ENCODE results near the gene SIGLEC5. TPM values are rescaled to one million over a fixed set of nuclear protein-coding genes. Genes with fewer than 3 reads are reported as not detected.

The SIGLEC5 gene
- total and polyA plus RNA-seq, 4 donors: 1.6 to 2.2 TPM; not detected in 2

GRCh38 chr19:51573331-51573730 is 56.9 kb downstream of the SIGLEC5 start:
- no peak overlapping the region for H3K4me3 ChIP-seq
- H3K27me3 ChIP-seq (ENCODE audit: control insufficient read depth in 3 of 3, insufficient read depth in 3 of 3, low read length in 2 of 3): peaks cover 0 to under 1% (median 0%) of the 10 kb centered on the region in 3 donors
- H3K9me3 ChIP-seq (ENCODE audit: control insufficient read depth in 4 of 4, insufficient read depth in 3 of 4, low read length in 3 of 4): no peaks in the 10 kb centered on the region
- 92 to 95% methylated on average over 3 of the region's 3 CpGs for WGBS, 2 donors
- ATAC-seq (ENCODE audit: insufficient read depth, low FRiP score) (no peak), DNase-seq (no peak)
- no peak overlapping the region for H3K9ac ChIP-seq (ENCODE audit: insufficient read depth in 1 of 2, low read length in 2 of 2)
- peaks cover 6 to 13% (median 11%) of the 10 kb centered on the region in 5 donors for H3K4me1 ChIP-seq (ENCODE audit: control insufficient read depth in 5 of 5, insufficient read depth in 5 of 5, low read length in 5 of 5)
- H3K27ac ChIP-seq (ENCODE audit: low read depth in 1 of 2, low read length in 1 of 2): no peak overlapping the region
- peaks cover 0 to 21% (median 11%) of the 10 kb centered on the region in 4 donors for H3K36me3 ChIP-seq (ENCODE audit: control insufficient read depth in 4 of 4, insufficient read depth in 4 of 4, low read length in 4 of 4)
- TF ChIP-seq CTCF (IDR thresholded peaks at IDR 0.05; ENCODE audit: control extremely low read depth, extremely low read depth): no peak

GRCh38 chr19:51572908-51573307 is 57.3 kb downstream of the SIGLEC5 start:
- ATAC-seq (ENCODE audit: insufficient read depth, low FRiP score) (no peak), DNase-seq (no peak)
- Histone ChIP-seq H3K27ac (ENCODE audit: low read depth in 1 of 2, low read length in 1 of 2) (no peak overlapping the region), H3K27me3 (ENCODE audit: control insufficient read depth in 3 of 3, insufficient read depth in 3 of 3, low read length in 2 of 3) (peaks cover 0 to 4% (median 0%) of the 10 kb centered on the region in 3 donors), H3K36me3 (ENCODE audit: control insufficient read depth in 4 of 4, insufficient read depth in 4 of 4, low read length in 4 of 4) (peaks cover 0 to 21% (median 11%) of the 10 kb centered on the region in 4 donors), H3K9me3 (ENCODE audit: control insufficient read depth in 4 of 4, insufficient read depth in 3 of 4, low read length in 3 of 4) (no peaks in the 10 kb centered on the region), H3K4me3 (no peak overlapping the region), H3K4me1 (ENCODE audit: control insufficient read depth in 5 of 5, insufficient read depth in 5 of 5, low read length in 5 of 5) (peaks cover 6 to 13% (median 11%) of the 10 kb centered on the region in 5 donors), H3K9ac (ENCODE audit: insufficient read depth in 1 of 2, low read length in 2 of 2) (no peak overlapping the region)
- WGBS, 2 donors: 99% methylated on average over 4 of the region's 4 CpGs
- no peak for TF ChIP-seq CTCF (IDR thresholded peaks at IDR 0.05; ENCODE audit: control extremely low read depth, extremely low read depth)

GRCh38 chr19:51572410-51572809 is 57.8 kb downstream of the SIGLEC5 start:
- Histone ChIP-seq H3K36me3 (ENCODE audit: control insufficient read depth in 4 of 4, insufficient read depth in 4 of 4, low read length in 4 of 4) (peaks cover 0 to 21% (median 11%) of the 10 kb centered on the region in 4 donors), H3K27me3 (ENCODE audit: control insufficient read depth in 3 of 3, insufficient read depth in 3 of 3, low read length in 2 of 3) (peaks cover 0 to 9% (median 0%) of the 10 kb centered on the region in 3 donors), H3K9ac (ENCODE audit: insufficient read depth in 1 of 2, low read length in 2 of 2) (no peak overlapping the region), H3K9me3 (ENCODE audit: control insufficient read depth in 4 of 4, insufficient read depth in 3 of 4, low read length in 3 of 4) (no peaks in the 10 kb centered on the region), H3K4me3 (no peak overlapping the region), H3K27ac (ENCODE audit: low read depth in 1 of 2, low read length in 1 of 2) (no peak overlapping the region), H3K4me1 (ENCODE audit: control insufficient read depth in 5 of 5, insufficient read depth in 5 of 5, low read length in 5 of 5) (peaks cover 6 to 13% (median 11%) of the 10 kb centered on the region in 5 donors)
- no peak for TF ChIP-seq CTCF (IDR thresholded peaks at IDR 0.05; ENCODE audit: control extremely low read depth, extremely low read depth)
- no peak for ATAC-seq (ENCODE audit: insufficient read depth, low FRiP score)
- 38 to 57% methylated on average over 3 of the region's 3 CpGs for WGBS, 2 donors
- DNase-seq: no peak

GRCh38 chr19:51571599-51571998 is 58.6 kb downstream of the SIGLEC5 start:
- DNase-seq (no peak), ATAC-seq (ENCODE audit: insufficient read depth, low FRiP score) (no peak)
- Histone ChIP-seq H3K9ac (ENCODE audit: insufficient read depth in 1 of 2, low read length in 2 of 2) (peak overlapping the region; percentile 66), H3K27ac (ENCODE audit: low read depth in 1 of 2, low read length in 1 of 2) (no peak overlapping the region), H3K4me1 (ENCODE audit: control insufficient read depth in 5 of 5, insufficient read depth in 5 of 5, low read length in 5 of 5) (peaks cover 6 to 13% (median 11%) of the 10 kb centered on the region in 5 donors), H3K27me3 (ENCODE audit: control insufficient read depth in 3 of 3, insufficient read depth in 3 of 3, low read length in 2 of 3) (peaks cover 0 to 11% (median 0%) of the 10 kb centered on the region in 3 donors), H3K36me3 (ENCODE audit: control insufficient read depth in 4 of 4, insufficient read depth in 4 of 4, low read length in 4 of 4) (peaks cover 0 to 15% (median 7%) of the 10 kb centered on the region in 4 donors), H3K4me3 (peak overlapping the region; percentile 73), H3K9me3 (ENCODE audit: control insufficient read depth in 4 of 4, insufficient read depth in 3 of 4, low read length in 3 of 4) (no peaks in the 10 kb centered on the region)
- WGBS, 2 donors: 6 to 9% methylated on average over 8 of the region's 8 CpGs
- no peak for TF ChIP-seq CTCF (IDR thresholded peaks at IDR 0.05; ENCODE audit: control extremely low read depth, extremely low read depth)
